Adrenal gland (tissue), 5 donors: Measurements from ENCODE around the gene GPR4.
"Not testable (repeated sequence)": the region's sequence is repeated elsewhere in the genome, so short reads cannot be mapped to it uniquely, and the experiment has no call there.

Experiments
- POLR2A ChIP-seq, 2 donors: fragments of 450-650 bp; IDR thresholded peaks; one replicate each; pipeline ENCODE4 v1.6.1; 2017; ENCODE audit warnings: antibody characterized with exemption in 2 of 2, mild to moderate bottlenecking in 2 of 2, moderate library complexity in 1 of 2
- TF ChIP-seq, protein P1 (sequence below), 6 experiments: fragments of 450-650 bp in 4 of 6; fragments of 200-600 bp in 2 of 6; sonication (generic) in 1 of 6; IDR thresholded peaks; 1 replicate in 5 of 6; 2 replicates in 1 of 6; pipeline versions ENCODE4 v1.5.1 to v1.8.0; 2016 to 2021; ENCODE audit warnings: antibody characterized with exemption in 6 of 6, mild to moderate bottlenecking in 2 of 6, moderate library complexity in 1 of 6
- donor health status: DM: no; HTN: no; CAD: no.

DNA sequence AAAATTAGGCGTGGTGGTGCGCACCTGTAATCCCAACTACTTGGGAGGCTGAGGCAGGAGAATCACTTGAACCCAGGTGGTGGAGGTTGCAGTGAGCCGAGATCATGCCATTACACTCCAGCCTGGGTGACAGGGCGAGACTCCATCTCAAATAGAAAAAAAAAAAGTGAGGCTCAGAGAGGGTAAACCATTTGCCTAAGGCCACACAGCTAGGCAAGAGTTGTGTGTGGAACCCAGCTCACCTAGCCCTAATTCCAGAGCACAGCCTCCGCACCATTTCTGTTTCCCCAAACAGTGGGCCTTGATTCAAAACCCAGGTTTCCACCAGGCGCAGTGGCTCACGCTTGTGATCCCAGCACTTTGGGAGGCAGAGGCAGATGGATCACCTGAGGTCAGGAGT lies 26.2 kb upstream of the GPR4 start:
- TF ChIP-seq, protein P1, sequence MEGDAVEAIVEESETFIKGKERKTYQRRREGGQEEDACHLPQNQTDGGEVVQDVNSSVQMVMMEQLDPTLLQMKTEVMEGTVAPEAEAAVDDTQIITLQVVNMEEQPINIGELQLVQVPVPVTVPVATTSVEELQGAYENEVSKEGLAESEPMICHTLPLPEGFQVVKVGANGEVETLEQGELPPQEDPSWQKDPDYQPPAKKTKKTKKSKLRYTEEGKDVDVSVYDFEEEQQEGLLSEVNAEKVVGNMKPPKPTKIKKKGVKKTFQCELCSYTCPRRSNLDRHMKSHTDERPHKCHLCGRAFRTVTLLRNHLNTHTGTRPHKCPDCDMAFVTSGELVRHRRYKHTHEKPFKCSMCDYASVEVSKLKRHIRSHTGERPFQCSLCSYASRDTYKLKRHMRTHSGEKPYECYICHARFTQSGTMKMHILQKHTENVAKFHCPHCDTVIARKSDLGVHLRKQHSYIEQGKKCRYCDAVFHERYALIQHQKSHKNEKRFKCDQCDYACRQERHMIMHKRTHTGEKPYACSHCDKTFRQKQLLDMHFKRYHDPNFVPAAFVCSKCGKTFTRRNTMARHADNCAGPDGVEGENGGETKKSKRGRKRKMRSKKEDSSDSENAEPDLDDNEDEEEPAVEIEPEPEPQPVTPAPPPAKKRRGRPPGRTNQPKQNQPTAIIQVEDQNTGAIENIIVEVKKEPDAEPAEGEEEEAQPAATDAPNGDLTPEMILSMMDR (IDR thresholded peaks at IDR 0.05) = not testable (repeated sequence)
- TF ChIP-seq POLR2A (IDR thresholded peaks at IDR 0.05) = not testable (repeated sequence)
